HG02571 (cell line): Measurements from ENCODE around the gene AIRE.

Source experiments
- ATAC-seq: cut with Tn5 transposase; IDR thresholded peaks from one replicate; pipeline ENCODE4 v1.9.1; 2021; ENCODE audit warnings: mild to moderate bottlenecking, moderate library complexity; ENCODE audit not compliant: unreplicated experiment

AIRE gene

DNA sequence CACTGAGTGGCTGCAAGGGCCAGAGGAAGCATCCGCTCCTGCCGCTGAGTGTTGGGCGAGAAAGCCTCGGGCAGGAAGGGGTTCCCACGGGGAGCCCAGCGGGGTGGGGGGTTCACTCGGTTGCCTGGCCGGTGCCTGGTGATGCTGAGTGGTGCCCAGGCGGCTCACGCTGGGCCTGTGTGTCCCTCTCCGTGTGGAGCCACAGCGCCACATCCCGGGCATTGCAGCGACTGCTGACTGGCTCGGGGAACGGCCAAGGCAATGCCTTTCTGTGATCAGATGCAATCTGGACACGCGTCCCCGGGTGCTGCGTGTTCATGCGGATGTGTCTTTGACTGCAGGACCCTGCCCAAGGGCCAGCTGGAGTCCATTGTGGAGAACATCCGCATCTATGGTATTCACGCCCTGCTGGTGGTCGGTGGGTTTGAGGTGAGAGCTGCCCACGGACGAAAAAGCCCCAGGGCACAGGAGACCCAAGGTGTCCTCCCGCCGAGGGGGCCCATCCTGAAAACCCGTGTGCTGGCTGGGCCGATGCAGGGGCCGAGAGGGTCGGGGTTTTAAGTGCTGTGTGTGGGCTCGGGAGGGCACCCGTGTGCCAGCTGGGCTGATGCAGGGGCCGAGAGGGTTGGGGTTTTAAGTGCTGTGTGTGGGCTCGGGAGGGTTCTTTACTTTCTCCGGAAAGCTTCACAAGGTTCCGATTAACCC, 37.1 kb downstream of the AIRE start:
- no peak for ATAC-seq

DNA sequence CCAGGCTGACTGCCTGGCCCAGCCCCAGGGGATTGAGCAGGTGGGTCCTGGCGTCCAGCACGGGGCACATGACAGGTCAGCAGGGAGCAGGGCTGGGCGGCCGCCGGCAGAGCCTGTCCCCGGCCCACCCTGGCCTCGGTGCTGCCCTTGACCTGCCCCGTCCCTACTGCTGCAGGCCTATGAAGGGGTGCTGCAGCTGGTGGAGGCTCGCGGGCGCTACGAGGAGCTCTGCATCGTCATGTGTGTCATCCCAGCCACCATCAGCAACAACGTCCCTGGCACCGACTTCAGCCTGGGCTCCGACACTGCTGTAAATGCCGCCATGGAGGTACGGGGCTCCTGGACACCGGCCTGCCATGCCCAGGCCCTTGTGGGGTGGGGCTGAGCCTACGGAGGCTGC, 37.9 kb downstream of the AIRE start:
- ATAC-seq: no peak

DNA sequence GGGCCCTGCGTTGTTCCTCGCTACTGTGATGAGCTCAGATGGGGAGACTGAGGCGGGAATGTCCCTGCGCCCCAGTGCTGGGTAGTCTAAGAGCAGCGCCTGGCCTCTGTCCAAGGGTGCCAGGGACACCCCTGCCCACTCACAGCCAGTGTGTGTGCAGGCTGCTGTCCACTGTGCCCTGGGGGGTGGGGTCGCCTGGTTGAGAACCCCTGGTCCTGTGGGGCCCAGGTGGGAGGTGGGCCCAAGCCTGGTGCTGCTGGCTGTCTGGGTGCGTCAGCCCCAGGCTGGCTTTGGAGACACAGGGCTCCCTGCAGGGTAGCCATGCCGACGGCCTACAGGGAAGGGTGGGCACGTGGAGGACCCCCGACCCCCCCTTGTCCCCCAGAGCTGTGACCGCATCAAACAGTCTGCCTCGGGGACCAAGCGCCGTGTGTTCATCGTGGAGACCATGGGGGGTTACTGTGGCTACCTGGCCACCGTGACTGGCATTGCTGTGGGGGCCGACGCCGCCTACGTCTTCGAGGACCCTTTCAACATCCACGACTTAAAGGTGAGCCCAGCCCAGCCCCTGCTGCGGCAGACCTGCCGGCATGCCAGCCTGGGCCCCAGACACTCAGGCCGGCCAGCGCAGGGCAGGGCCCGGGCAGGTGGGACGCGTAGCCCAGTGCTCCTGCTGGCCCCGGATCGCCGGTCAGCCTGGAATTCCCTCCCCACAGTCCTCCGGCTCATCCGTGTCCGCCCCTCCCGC, 38.6 kb downstream of the AIRE start:
- no peak for ATAC-seq

DNA sequence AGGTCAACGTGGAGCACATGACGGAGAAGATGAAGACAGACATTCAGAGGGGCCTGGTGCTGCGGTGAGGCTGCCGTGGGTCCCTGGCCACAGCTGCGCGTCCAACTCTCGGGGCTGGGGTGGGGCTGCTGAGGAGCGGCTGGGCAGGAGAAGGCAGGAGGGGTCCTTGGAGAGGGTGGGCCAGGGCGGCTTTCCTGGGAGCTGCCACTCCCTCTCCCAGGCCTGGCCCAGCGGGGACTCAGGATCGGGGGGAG, 39.1 kb downstream of the AIRE start:
- no peak for ATAC-seq

DNA sequence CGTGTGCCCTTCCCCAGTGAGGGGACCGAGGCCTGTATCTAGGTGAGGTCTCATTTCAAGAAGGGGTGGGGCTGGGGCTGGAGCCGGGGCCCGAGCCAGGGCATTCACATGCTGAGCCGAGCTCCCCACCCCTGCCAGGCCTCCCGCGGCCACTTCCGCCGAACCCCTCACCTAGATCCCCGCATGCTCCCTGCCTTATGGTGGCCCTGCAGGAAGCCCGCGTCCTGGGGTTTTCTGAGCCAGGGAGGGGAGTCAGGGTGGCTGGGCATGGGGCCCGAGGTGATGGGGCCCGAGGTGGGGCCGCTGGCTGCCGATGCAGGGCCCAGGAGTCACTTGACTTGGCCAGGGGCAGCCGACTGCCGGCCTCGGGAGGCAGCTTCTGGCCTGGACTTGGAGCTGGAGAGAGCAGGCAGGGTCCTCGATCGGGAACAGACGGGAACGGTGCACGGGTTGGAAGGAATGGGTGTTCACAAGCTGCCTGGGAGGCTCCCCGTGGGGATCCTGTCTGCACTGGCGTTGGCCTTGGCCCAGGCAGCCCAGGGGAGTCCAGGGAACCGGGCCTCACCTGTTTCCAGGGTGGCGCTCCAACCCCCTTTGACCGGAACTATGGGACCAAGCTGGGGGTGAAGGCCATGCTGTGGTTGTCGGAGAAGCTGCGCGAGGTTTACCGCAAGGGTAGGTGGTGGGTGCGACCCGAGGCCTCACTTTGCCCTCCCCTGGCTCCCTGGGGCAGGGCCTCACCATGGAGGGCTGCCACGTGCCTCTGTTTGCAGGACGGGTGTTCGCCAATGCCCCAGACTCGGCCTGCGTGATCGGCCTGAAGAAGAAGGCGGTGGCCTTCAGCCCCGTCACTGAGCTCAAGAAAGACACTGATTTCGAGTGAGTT, 40.0 kb downstream of the AIRE start:
- ATAC-seq: no peak

DNA sequence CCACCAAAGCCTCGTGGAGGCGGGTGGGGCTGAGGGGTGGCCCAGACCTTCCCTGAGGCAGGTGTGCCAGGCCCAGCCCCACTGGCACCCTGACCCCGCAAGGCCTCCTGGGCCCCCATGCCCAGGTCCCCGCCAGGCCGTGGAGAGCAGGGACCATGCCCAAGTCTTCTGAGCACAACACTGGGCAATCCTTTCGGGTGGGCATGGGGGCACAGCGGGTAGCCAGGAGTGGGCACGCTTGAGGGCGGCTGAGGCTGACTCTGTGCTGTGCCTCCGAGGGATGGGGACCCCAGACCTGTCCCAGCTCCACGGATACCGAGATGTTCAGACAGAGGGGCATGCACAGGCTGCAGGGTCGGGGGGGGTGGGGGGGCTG, 40.6 kb downstream of the AIRE start:
- ATAC-seq: no peak

DNA sequence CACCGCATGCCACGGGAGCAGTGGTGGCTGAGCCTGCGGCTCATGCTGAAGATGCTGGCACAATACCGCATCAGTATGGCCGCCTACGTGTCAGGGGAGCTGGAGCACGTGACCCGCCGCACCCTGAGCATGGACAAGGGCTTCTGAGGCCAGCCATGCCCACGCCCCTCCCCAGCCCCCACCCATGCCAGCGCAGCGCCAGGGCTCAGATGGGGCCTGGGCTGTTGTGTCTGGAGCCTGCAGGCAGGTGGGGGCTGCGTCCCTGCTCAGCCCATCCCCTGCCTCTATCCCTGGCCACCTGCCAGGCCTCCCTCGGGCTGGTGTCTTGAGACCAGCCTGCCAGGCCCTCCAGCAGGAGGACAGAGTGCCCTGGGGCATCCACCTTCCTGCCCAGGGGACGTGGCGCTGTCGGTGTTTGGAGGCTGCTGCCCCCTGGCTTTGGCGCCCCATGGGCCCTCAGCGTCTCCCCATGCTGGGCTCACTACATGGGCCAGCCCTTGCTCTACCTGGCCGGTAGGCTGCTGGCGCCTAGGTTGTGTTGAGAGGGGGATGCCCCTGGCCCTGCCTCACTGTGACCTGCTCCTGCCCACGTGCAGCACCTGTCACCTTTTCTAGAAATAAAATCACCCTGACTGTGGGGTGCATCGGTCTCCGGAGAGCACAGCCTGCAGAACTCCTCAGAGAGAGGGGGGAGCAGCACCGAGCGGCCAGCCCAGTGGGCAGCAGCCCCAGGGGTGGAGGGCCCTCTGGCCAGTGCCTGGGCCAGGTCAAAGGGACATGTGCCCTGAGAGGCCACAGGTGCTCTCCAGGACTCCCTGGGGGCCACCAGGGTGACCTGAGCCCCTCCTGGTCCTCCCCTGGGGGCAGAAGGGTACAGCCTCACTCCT, 41.3 kb downstream of the AIRE start:
- no peak for ATAC-seq

DNA sequence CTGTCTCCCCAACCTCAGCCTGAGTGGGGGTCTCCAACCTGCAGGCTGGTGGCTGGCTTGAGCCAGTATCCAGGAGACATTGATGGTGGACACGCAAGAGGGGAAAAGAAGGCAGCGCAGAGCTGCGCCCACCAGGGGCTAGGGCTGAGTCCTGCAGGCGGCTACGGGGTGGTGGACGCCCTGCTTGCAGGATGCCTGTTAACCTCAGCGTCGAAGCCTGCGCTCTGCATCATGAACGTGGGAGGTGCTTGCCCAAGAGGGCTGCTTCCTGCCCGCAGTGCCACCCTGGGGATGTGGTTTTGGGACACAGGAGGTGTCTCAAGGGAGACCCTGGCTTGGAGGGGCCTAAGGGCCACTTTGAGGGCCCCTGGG, 41.9 kb downstream of the AIRE start:
- ATAC-seq: no peak

DNA sequence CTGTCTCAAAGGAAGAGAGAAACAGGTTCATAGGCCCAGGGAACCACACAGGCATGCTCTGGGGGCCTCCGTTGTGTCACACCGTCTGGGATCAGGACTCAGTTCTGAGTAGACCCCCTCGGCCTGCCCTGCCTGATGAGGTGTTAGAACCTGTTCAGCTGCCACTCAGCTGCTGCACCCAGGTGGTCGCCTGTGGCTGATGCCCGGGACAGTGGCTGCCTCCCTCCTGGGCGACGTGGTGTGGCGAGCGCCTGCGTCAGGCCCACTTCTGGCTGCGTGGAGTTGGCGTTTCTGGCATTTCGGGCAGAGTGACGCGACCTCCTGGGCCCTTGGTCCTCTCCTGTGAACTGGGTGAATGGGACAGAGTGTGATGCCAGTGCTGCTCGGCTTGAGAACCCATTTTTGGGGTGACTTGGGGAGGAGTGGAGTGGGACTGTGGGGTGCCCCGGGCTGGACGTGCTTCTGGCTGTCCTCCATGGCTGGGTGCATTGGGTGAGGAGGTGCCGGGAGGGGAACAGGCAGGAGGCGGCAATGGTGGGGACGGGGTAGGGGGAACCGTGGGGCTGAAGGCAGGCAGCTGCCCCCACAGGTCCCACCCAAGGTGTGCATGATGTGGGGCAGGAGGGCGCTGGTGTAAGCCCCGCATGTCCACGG, 42.7 kb downstream of the AIRE start:
- ATAC-seq: no peak

DNA sequence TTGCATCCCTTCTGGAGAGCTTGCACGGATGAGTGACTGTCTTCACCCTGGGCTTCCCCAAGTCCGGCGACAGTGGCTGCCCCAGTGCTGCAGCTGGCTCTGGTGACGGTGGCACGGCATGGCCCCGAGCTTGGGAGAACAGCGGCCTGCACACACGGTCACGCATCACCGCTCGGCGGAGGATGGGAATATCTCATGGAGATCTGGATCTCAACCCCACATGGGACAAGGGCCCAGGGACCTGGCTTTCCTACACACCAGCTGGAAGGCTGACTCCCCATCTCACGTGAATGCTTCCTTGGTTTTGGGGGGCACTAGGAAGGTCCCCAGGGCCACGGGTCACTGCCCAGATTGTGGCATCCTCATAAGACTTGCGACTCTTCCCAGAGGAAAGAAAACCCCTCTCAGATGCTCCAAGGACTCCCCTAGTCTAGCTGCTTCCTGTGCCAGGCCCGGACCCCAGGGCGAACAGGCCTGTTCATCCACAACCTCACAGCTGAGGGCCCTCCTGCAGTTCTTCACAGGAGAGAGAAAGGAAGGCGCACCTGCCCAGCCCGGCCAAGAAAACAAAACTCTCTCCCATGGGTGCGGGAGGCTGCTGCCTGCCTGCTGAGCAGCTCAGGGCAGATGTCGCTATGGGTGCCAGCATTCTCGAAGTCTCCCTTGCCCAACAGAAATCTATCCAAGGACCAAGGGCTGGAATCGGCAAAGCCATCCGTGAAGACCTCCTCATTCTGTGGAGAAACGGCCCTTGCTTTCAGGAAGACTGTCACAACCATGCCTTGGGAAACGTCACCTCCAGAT, 43.6 kb downstream of the AIRE start:
- ATAC-seq: no peak

DNA sequence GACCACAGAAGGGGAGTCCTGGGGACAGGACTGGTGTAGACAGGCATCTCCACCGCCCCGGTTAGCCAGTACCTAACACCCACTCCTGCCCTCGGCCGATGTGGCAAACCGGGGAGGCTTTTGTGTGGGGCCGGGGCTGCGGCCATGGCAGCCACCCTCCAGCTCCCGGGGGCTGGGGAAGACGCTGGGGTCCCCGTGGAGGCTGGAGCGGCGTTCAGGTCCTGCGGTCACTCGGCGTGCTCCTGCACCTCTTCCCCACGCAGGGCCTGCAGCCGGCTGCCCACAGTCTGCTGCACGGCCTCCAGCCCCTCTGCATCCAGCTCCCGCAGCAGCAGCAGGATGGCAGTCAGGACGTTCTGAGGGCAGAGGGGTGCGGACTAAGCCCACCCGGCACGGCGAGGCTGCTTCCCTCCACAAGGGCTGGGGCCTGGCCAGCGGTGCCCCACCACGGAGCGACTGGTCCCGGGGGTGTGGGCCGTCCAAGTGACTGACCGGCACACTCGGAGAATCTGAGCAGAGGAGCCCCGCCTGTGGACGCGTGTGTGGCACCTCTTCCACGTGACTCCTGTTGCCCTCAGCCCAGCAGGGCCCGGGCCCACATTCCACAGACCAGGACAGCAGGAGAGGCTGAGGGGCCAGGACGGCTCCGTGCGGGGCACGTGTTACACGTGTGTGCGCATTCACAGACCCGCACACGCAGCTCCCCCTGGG, 44.5 kb downstream of the AIRE start:
- no peak for ATAC-seq

DNA sequence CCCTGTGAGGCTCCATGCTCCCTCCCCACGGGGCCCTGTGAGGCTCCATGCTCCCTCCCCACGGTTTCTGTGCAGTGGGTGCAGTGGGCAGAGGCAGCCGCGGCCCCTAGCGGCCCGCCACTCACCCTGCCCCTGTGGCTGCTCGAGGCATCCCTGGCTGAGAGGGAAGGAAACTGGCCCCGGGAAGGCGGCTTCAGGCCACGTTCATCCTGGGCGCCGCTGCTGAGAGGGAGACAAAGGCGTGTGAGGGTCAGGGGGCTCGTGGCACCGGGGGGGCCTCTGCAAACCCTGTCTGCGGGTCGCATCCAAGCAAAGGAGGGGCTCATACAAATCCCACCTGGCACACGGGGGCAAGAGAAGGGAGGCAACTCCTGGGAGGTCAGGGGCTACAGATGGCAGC, 45.0 kb downstream of the AIRE start:
- no peak for ATAC-seq

DNA sequence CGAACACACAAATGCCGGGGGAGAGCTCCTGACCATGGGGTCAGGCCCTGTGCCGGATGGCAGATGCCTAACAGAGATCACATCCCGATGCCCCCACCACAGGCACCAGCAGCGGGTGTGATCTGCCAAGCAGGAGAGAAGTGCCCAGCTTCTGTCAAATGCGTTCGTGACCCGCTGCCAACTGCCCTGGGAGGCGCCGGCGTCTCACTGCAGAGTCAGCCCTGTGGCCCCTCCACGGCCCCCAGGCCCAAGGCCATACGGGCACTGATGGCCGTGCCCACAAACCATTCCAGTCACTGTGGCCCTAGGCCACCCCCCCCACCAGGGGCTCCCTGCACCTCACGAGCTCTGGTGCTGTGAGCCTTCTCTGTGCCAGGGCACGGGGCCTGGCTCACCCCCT, 45.5 kb downstream of the AIRE start:
- ATAC-seq: no peak

DNA sequence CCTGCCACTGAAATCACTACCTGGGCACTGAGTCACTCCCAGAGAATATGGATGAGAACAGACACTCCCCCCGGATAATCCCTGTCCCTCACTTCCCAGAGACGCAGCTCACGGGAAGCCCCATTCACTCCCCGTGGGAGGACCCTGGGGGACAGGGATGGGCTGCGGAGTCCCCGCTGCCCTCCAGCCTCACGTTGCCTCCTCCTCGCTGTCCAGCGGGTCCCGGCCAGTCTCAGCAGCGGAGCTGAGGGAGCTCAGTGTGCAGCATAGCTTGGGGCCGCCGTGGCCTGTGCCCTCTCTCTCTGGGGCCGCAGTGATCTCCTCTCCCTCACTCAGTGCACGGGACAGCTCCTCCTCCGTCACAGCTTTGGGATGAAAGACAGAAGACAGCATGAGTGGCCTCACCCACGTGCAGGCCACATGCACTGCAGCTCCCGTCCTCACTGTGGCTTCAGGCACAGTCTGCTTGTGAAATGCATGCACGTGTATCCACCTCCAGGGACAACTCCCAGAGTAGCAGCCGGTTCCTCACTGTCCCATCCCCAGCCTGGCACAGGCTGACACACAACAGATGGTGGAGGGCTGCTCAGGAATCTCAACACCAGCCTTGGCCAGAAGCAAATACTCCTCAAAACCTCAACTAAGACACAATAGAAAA, 46.1 kb downstream of the AIRE start:
- no peak for ATAC-seq

DNA sequence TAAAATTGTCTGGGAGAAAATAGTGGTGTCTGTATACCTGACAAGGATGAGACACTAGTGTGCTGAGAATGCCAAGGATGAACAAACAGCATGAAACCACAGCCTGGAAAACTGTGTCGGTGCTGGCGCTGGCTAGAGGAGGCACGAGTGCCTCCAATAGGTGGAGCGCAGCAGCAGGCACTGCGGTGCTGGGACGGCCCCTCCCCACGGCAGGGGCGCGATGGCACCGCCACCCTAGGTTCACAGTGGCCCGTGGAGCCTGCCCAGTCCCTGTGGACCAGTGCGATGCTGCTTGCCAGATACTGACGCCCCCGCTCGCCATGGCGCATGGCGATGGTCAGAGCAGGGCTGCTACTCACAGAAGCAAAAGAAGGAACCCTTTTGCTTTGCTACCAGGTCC, 46.7 kb downstream of the AIRE start:
- ATAC-seq: no peak

DNA sequence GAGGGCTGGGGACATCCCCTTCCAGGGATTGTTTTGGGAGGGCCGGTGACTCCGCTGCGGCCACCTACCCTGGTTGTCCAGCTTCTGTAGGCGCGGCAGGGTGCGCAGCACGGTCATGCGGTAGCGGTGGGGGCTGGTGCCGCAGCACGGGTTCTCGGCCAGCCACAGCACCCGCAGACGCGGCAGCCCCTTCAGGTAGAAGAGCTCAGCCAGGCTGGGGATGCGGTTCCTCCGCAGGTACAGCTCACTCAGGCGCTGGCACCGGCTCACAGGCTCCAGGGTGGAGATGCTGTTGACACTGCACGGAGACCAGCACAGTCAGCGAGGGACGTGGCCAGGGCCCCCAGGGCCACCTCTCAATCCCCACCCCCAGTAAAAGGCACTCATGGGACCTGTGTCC, 47.3 kb downstream of the AIRE start:
- no peak for ATAC-seq

DNA sequence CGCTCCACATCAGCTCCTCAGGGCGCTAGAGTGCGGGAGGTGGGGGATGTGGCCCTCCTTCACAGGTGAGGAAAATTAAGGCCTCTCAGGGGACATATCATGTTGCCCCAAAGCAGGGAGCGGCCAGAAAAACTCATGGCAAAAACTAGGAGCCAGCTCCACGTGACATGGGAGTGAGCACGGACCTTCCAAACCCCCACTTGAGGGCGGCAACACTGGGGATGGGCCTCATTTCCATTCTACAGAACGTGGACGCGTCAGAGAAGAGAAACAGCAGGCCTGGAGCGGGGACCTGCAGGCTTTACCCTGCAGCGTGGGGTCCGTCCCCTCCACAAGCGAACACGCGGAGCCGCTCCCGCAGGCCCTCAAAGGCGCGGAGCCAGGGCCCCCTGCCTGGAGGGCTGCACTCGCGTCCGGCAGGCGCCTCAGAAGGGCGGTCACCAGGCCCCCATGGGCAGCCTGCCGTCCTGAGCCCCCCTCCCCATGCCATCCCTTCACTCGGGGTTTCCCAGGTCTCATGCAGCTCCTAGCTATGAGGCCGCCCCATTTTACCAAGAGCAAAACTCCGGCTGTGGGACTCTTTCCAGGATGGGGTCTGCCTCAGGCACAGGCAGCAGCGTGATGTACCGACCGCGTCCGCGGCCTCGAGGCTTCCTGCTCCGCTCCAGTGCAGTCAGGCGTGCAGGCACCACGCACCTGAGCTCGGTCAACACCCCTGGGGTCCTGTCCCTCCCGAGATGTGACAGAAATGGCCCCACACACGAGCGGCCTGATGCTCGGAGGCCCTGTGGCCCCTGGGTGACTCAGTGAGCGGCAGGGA, 48.0 kb downstream of the AIRE start:
- ATAC-seq: no peak
